DMS53 (cell line): ENCODE results near the gene ZNF221.
A peak's percentile ranks its signal among the peaks of the same experiment; 100 is the strongest.
"Not testable (repeated sequence)": the region's sequence is repeated elsewhere in the genome, so short reads cannot be mapped to it uniquely, and the experiment has no call there.

ENCODE experiments used
- DNase-seq: peaks from one replicate; lab custom pipeline; 2025; lab: John Stamatoyannopoulos, UW

The ZNF221 gene

DNA sequence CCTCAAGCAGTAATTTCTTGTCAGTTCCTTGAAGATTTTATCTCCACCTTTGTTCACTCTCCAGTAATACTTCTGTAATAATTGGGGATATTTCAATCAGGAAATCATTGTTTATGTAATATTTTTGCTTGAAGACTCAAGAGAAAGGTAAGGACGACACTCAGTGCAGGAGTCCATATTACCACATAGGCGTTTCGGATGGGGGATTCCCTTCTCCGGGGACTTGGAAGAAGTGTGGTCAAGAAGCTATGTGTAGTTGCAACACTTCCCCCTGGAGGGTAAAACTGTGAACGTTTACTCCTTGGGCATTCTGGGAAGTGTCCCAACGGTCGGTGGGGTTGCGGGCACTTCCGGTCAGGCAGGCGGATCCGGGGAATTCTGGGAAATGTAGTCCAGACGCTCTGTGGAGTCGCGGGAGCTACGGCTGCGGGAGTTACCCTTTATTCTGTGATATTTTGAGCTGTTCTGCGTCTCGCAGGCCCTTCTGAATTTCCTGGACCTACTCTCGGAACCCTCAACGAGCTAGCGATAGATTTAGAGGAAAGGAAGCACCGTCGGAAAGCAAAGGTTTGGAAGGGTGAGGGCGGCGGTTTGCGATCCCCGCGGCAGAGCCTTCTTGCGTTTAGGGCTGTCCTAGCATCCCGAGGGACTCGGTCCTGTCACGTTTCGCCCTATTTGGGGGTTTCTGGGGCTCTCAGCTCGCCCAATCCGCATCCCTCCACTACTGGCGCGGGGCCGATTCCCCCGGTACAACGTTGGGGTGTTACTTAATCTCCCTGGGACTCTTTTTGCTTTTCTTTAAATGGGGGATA, at the start of gene ZNF221:
ZNF221 (plus strand) TSS at position 395 of the 812 bp plus-strand sequence. CDS start 11,499 bp downstream, outside the sequence.
- DNase-seq, result peak; percentile 96

DNA sequence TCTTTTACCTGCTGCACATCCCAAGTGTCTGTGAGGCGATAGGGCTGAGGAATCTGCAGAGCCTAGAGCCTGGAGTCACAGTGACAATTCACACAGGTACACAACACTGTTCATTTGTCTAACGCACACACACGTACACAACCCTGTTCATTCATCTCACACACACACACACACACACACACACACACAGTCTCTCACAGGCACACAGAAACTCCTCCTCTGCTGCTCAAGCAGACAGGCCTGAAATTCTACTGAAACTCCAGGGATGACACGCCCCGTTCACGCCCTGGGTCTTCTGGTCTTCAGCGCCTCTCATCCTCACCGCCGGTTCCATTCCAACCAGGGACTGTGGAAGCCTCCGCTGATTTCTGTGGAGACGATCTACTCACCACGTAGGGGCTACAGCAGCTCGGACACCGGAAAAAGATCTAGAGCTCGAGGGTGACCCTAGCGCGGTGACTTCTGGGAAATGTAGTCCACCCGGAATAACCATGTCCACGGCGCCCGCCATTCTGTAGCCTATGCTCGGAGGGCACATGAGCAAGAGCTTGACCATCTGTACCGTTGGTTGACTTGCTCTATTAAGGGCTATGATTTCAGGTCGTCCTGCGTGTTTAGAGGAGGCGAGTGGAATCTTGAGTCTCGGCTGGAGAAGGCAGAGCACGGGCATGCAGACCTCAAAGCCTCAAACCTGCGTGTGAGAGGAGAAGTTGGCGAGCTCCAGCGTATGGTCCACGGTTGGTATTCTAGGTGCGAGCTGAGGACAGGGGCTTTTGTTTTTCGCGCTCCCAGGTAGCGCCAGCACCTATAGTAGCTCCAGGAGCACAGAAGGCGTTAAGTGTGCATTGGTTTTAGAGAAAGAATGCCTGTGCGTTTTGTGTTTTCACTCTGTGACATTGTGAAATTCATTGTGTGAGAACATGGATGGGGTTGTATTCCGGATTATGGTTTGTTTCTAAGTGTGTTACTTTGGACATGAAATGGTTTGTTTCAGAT, 49.3 kb upstream of the ZNF221 start:
- peak; percentile 92 for DNase-seq

- DNase-seq, result no peak
These were observed 48.6 kb upstream of the ZNF221 start for GRCh38 chr19:43902399-43902798.

GRCh38 chr19:43905897-43906296, 45.1 kb upstream of the ZNF221 start:
- no peak for DNase-seq

- DNase-seq, result no peak
These were observed 44.3 kb upstream of the ZNF221 start for GRCh38 chr19:43906774-43907173.

GRCh38 chr19:43908659-43909058, 42.4 kb upstream of the ZNF221 start:
- DNase-seq, result no peak

DNA sequence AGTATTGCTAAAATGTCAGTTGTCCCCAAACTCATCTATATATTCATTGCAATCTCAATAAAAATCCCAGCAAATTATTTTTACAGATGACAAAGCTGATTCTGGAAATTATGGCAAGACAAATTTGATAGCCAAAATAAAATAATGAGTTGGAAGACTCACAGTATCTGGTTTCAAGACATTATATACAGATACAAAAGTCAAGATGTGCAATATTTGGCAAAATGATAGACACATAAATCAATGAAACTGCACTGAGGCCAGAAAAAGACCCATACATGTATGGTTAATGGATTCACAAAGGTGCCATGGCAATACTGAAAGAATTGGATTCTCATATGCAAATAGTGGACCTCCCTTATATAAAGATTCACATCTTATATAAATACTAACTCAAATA, 40.1 kb upstream of the ZNF221 start:
- no peak for DNase-seq

DNA sequence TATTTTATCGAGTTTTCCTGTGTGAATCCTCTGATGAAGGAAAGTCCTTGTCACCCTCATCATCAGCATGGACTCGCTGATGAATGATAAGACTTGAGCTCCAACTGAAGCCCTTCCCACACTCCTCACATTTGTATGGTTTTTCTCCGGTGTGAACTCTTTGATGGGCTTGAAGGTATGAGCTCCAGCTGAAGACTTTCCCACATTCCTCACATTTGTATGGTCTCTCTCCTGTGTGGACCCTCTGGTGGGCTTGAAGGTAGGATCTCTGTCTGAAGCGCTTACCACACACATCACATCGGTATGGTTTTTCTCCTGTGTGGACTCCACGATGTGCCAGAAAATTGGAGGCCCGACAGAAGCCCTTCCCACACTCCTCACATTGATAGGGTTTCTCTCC, 37.6 kb upstream of the ZNF221 start:
- no peak for DNase-seq

GRCh38 chr19:43914051-43914450, 37.0 kb upstream of the ZNF221 start:
- no peak for DNase-seq

DNA sequence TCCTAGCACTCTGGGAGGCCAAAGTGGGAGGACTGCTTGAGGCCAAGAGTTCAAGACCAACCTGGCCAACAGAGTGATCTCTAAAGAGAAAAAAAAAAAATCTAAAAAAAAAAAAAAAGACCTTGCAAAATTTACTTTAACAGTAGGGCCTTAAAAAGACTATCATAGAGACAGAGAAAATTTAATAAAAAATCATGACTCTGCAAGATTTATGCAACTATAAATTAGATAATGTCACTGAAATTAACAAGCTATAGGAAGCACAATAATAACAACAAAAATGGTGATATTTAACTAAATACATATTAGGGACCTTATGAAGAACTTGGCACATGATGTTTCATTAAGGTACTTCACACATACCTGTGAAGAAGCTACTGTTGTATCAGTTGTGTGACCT, 27.2 kb upstream of the ZNF221 start:
- no peak for DNase-seq

GRCh38 chr19:43928820-43929219, 22.2 kb upstream of the ZNF221 start:
- no peak for DNase-seq

DNA sequence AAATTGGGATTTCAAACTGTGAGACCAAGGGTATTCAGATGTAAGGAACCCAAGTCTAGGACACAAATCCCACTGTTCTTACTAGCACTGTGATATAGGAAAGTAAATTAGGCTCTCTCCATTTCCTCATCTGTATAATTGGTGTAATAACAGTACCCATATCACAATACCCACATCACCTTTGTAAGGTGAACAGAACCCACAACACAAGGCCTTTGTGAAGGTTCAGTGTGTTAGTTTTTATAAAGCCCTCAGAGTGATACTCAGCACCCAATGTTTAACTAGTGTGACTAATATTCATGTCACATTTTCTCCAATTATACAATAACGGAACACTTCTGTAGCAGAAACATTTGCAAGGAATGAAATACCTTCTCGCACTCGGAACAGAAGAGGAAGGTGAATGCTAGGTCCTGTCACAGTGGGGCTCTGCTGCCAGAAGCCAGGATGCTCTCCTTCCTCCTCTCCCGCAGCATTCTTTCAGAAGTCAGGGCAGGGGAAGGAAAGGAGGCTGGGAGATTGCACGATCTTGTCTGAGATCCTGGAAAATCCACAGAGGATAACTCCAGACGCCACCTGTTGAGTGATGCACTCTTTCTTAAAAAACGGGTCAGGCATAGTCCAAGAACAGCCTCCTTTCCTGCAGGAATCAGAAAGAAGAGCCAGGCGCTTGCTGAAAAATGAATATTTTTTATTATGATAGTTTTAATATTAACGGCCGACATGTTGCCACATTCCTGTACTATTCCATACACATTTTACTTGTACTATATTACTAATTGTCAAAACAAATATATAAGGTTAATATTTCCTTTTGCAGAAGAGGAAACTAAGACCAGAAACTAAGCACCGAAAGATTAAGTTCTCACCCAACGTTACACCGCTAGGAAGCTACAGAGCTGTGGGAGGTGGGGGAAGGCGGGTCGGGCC, 16.7 kb upstream of the ZNF221 start:
- peak; percentile 28 for DNase-seq

- DNase-seq, result peak; percentile 95
These were observed 15.9 kb upstream of the ZNF221 start, which contains the start of gene ZNF45 for GRCh38 chr19:43934985-43935708. TSS of gene ZNF45 (minus strand) at chr19:43935282. CDS start at chr19:43922185, 13,097 bp downstream.

DNA sequence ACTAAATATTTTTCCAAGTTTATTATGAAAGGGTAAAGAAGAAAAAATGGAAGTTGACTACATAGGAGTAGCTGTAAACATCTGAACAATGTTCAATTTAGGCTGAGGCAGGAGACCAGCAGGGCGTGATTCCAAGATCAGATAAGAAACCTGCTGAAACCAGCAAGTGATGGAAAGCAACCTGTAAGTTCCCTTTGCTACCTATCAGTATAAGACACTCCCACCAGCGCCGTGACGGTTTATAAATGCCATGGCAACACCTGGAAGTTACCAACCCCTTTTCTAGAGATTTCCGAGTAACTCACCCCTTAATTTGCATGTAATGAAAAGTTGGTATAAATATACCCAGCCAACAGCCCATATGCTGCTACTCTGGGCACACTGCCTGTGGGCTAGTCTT, 14.8 kb upstream of the ZNF221 start:
- peak; percentile 22 for DNase-seq

DNA sequence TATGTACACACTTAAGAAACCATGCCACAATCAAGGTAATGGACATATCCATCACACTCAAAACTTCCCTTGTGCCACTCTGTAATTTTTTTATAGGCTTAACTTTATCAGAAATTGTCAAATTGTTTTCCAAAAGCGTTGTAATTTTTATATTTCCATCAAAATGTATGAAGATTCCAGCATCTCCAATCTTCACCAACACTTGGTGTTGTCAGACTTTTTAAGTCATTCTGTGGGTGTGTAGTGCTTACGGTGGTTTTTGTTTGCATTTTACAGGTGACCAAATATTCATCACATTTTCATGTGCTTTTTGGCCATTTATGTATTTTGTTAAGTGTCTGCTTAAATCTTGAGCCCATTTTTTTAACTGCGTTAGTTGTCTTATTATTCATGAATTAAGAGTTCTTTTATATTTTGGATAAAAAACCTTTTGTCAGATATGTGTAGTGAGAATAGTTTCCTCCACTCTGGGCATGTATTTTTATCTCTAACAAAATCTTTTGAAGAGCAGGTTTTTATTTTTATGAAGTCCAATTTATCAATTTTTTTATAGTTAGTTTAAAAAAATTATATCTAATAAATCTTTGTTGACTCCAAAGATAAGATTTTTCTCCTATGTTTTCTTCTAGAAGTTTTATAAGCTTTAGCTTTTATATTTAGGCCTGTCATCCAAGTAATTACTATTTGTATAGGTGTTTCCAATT, 11.3 kb upstream of the ZNF221 start:
- DNase-seq, result no peak

- no peak for DNase-seq
These were observed 10.3 kb upstream of the ZNF221 start for GRCh38 chr19:43940719-43941118.

- DNase-seq, result no peak
These were observed 9.8 kb upstream of the ZNF221 start for GRCh38 chr19:43941209-43941608.

DNA sequence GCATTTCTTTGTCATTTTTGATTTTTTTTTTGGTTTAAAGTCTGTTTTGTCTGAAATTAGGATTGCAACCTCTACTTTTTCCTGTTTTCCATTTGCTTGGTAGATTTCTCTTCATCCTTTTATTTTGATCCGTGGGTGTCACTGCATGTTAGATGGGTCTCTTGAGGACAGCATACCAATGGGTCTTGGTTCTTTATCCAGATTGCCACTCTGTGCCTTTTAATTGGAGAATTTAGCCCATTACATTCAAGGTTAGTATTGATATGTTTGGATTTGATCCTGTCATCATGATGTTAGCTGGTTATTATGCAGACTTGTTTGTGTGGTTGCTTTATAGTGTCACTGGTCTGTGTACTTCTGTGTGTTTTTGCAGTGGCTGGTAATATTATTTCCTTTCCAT, 3.6 kb upstream of the ZNF221 start:
- not testable (repeated sequence) for DNase-seq

DNA sequence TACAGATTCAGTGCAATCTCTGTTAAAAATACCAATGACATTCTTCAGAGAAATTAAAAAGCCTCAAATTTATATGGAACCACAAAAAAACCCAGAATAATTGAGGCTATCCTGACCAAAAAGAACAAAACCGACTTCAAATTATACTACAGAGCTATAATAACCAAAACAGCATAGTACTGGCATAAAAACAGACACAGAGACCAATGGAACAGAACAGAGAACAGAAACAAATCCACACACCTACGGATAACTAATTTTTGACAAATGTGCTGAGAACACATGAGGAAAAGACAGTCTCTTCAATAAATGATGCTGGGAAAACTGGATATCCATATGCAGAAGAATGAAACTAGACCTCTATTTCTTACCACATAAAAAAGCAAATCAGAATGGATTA, 1.2 kb upstream of the ZNF221 start:
- not testable (repeated sequence) for DNase-seq

DNA sequence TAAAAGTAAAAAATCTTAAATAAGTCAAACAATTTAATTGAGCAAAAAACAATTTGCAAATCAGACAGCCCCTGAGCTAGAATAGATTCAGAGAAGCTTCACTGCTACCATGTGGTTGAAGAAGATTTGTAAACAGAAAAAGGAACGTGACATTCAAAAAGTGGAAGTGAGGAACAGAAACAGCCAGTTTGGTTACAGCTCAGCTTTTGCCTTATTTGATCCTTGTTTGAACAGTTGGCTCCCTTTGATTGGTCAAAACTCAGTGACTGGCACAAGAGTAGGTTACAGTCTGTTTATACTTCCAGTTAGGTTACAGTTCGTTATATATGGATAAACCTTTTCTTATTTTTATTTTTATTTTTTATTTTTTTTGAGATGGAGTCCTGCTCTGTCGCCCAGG, 5.8 kb downstream of the ZNF221 start:
- DNase-seq, result no peak
